Hippocampal formation (tissue), 2 donors: ENCODE results near the gene CERK.
A peak's percentile ranks its signal among the peaks of the same experiment; 100 is the strongest.
"Not testable (repeated sequence)": the region's sequence is repeated elsewhere in the genome, so short reads cannot be mapped to it uniquely, and the experiment has no call there.

ENCODE experiments used
- DNase-seq, 2 donors: peaks; one replicate each; lab custom pipeline; 2025; lab: John Stamatoyannopoulos, UW

The CERK gene

DNA sequence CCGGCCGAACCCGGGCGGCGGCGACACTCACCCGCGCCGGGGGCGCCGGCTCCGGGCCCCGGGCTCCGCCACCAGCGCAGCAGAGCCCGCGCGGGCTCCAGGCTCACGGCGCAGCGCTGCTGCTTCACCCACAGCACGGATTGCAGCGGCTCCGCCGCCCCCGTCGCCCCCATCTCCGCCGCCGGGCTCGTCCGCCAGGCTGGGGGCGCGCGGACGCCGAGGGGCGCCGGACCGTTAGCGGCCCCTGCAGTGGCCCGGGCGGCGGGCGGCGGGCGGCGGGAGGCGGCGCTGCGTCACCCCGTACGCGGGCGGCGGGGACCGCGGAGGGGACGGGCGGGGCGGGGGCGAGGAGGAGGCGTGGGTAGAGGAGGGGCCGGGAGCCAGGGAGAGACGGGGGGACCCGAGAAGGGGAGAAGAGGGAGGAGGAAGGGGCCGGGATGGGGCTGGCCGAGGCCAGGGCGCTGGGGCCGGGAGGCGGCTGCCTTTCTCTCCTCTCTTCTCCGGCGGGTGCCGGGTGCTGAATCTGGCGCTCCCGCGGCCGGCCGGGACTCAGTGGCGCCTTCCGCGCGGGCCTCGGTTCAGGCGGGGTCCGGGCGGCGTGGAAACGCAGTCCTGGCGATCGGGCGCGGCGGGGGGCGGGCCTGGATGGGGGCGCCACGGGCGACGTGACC, at the start of gene CERK:
Gene CERK (minus strand): TSS at position 277 of the 671 bp plus-strand sequence. CDS start 104 bp downstream, at position 173.
- DNase-seq = peak; percentile 55 to 76

- no peak for DNase-seq
These were observed 45.7 kb upstream of the CERK start for GRCh38 chr22:46783721-46784120.

- not testable (repeated sequence) for DNase-seq
These were observed 44.1 kb upstream of the CERK start for GRCh38 chr22:46782200-46782599.

- no peak for DNase-seq
These were observed 43.2 kb upstream of the CERK start for GRCh38 chr22:46781291-46781690.

- DNase-seq = no peak
These were observed 42.4 kb upstream of the CERK start for GRCh38 chr22:46780453-46780852.

DNA sequence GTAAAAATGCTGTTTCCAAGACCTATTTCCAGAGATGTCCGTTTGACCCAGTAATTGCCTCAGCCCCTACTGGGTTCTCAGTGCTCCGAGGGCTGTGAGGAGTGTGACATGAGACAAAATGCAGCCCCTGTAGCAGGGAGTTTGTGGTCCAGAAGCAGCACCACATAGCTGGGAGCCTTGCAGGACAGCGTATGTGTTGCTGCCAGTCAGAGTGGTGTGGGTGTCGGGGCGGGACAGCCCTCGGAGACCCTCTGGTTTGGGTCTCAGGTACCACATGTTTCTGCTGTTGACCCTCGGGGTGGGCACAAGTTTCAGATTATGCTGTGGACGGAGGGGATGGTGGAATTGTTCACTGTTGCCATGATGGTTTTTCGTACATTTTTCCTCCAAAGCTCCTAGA, 41.6 kb upstream of the CERK start:
- DNase-seq = no peak

DNA sequence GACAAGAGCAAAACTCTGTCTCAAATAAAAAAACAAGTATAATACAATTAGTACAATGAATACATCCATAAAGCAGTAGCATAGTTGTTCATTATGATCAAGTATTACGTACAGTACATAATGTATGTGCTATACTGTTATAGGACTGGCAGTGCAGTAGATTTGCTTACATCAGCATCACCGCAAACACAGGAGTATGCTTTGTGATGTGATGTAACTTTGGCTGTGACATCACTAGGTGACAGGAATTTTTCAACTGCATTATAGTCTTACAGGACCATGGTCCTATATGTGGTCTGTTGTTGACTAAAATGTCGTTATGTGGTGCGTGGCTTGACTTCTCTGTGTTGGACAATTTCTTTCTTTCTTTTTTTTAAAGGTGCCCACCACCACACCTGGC, 41.0 kb upstream of the CERK start:
- no peak for DNase-seq

- peak; percentile 3 to 43 for DNase-seq
These were observed 39.5 kb upstream of the CERK start for GRCh38 chr22:46777609-46777970.

GRCh38 chr22:46776876-46777608, 39.0 kb upstream of the CERK start:
- DNase-seq = no peak

- DNase-seq = no peak
These were observed 38.1 kb upstream of the CERK start for GRCh38 chr22:46775850-46776826.

DNA sequence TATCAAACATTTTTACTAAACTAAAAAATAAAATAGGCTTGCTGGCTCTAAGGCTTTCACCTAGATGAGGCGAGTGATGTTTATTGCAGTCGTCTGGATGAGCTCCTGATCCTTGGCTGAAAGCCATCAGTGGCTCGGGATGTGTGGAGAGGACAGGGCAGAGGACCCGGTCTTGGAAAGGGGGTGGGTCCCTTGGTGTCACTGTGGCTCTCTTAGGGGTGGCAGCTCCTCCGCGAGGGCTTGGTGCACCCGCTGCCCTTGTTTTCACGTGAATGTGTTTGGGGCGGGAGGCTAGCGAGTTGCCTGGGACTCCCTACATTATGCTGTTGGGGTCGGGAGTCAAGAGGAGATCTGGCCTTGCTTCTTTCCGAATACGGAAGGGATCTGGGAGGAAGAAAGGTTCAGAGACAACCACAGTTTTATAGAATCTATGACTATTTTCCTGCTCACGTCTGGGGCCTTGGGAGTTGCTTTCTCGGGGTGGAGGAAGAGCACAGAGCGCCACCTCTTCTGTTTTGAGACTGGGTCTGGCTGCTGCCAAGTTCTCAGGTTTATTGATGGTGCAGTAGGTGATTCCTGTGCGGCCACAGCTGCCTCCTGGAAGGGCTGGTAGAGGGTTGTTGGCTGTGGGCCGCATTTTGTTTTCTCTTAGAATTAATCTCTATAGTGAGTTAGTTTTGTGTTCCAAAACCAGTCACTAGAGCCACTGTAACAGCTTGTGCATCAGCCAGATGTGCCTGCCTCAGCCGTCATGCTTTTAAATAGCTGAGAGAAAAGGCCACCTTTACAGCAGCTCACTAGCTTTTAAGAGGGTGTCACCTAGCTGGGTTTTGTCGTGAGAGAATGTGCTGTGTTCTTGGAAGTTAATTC, 37.2 kb upstream of the CERK start:
- no peak for DNase-seq

DNA sequence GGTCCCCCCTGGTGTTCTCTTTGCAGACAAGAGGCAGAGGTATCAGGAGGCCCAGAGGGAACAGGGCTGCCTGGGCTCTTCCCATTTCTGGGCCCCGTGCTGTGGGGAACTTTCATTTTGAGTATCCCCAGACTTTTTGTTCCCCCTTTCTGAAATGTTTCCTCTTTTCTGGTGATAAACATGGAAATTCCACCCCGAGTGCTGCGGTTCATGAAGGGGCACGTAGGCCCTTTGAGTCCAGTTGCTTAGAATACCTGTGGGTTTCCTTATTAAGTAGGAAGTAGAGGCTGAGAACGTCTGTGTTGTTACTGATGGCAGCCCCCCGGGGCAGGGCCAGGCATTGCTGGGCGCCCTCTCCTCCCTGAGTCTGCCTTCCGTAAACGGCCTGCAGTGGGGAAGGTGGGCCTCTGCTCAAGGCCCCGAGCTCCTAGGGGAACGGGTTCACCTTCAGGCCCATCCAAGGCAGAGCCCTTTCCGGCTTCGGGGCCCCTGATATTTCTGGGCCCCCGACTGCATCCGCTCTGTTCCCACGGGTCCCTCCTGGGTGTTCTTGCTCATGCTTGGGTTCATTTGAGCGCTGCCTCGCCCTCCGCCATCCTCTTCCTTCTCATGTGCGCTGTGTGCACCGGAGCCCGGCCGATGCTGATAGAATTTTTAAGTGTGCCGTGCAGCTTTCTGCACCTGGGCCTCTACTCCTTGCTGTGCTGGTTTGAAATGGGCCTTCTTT, 36.4 kb upstream of the CERK start:
- DNase-seq = peak in 1 of 2 donors; percentile 41

DNA sequence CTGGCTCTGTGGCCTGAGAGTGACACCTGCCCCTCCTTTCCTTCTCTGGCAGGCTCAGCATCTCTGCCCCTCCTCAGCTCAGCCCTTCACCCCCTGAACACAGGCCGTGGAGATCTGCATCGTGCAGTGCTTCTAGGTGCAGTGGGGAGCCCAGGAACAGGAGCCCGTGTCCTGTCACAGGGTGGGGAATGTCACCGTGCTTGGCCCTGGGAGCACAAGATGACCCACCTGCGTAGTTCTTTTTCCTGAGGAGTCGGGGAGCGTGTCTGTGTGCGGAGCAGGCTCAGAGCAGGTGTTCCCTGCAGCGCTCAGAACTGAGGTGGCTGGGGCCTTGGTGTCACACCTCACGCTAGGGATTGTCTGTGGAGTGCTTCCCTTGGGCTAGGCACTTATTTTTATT, 35.0 kb upstream of the CERK start:
- no peak for DNase-seq

DNA sequence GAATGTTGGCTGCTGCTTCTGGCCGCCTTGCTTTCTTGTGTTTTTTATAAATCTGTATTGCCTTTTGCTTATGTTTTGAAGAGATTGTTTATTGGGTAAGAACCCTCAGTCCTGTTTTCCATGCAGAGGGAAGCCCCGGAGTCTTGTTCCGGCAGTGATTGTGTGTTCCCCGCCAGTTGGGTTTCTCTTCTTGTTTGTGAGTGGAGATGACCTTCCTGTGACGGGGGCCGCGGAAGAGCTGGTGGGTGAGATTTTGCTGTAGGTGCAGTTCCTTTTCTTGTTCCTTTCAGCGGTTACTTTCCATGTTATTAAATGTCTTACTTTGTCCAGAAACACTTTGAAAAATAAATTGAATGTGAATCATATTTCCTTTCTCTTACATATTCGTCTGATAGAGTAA, 32.7 kb upstream of the CERK start:
- DNase-seq = peak in 1 of 2 donors; percentile 15

GRCh38 chr22:46770151-46770641, 32.1 kb upstream of the CERK start:
- no peak for DNase-seq

DNA sequence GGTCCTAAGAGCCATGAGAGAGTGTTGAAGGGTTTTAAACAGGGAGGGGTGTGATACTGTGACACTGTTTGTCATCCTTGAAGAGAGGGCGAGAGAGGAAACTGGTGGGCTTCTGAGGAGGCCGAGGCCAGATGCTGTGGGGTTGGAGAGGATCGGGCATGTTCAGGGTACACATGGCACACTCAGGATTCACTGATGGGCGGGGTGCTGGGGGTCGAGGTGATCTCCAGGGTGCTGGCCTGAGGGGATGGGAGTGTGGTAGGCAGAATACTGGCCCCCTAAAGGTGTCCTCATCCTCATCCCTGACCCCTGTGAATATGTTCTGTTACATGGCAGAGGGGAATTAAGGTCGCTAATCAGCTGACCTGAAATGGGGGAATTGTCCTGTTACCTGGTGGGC, 31.7 kb upstream of the CERK start:
- DNase-seq = no peak

DNA sequence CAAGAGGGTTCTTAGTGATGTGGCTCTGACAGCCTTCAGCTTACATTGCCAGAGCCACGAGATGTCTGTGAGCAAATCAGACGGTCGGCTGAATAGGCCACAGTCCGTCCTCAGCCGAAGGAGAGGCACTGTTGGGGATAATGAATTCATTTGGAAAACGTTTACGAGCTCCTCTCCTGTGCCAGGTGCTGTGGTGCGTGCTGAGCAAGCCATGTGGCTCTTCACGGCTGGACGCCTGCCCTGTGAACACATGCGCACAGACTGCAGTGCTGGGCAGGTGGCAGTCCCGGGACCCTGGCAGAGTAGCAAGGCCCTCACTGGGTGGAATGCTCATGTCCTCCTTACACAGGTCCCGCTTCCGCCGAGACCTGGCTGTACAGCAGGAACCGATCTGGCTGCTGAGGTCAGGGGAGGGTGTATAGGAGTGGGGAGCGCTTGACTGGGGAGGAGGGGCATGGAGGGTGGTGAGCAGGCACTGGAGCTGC, 31.2 kb upstream of the CERK start:
- DNase-seq = peak in 1 of 2 donors; percentile 19

DNA sequence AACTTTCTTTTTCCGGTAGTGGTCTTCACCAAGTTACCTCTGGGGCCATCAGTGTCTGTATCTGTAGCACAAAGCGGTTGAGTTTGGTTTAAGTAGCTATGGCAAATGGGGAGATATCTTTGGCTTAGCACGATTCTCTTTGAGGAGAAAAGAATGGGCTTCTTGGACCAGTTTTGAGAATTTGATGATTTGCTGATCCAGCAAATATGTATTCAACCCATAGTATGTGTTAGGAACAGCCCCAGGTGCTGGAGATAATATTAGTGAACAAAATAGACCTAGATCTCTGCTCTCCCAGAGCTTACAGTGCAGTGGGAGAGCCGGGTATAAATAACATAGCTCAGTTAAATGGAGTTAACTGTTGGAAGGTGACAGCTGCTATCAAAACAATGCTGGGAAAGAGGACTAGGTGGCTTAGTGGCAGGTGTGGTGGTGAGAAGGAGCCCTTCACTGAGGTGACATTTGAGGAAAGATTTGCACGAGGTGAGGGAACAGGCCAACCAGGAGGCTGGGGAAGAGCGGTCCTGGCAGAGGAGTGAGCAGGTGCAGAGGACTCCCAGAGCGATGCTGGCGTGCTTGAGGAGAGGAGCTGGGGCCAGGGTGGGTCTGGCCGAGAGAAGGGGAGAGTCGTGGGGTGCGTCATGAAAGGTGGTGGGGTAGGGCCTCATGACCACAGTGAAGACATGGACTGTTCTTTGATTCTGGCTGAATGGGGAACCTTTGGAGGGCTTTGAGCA, 29.4 kb upstream of the CERK start:
- no peak for DNase-seq

DNA sequence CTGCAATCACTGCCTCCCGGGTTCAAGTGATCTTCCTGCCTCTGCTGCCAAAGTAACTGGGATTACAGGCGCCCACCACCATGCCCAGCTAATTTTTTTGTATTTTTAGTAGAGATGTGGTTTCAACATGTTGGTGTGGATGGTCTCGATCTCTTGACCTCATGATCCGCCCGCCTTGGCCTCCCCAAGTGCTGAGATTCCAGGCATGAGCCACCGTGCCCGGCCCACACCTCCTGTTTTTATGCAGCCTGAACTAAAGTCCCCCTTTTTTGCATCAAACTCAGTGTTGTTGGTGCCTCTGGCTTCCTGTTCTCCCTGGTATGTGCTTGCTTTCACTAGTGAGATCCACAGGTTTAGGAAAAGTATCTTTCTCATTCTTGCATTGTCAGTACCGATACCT, 28.6 kb upstream of the CERK start:
- no peak for DNase-seq
